Keratinocyte (primary cell): ENCODE measurements around the gene DEPDC5.

ENCODE experiments used
- CTCF ChIP-seq, 3 experiments: IDR thresholded peaks in 1 of 3; conservative IDR thresholded peaks in 1 of 3; optimal IDR thresholded peaks in 1 of 3; 2 replicates in 2 of 3; 3 replicates in 1 of 3; pipeline versions ENCODE3 to v1.5.1; 2011; ENCODE audit warnings: low read length in 3 of 3, mild to moderate bottlenecking in 3 of 3, moderate library complexity in 2 of 3, control low read depth in 1 of 3, inconsistent platforms in 1 of 3; ENCODE audit not compliant: insufficient read depth in 2 of 3; ENCODE audit errors: extremely low read depth in 1 of 3
- EZH2 ChIP-seq: IDR thresholded peaks from one replicate; pipeline ENCODE4 v1.6.1; 2012; ENCODE audit warnings: inconsistent platforms, mild to moderate bottlenecking, low read length, moderate library complexity

- TF ChIP-seq CTCF (optimal IDR thresholded peaks at IDR 0.05 in 1 of 3, IDR thresholded peaks at IDR 0.05 in 1 of 3, conservative IDR thresholded peaks at IDR 0.05 in 1 of 3; ENCODE audit: extremely low read depth in 1 of 3, insufficient read depth in 2 of 3, low read length in 3 of 3): no peak
- TF ChIP-seq EZH2: no peak
Observed at GRCh38 chr22:31954535-31955523, 201.0 kb downstream of the DEPDC5 start.
